Ishikawa (cell line): ENCODE data around the gene ACTN4.

Source experiments
- CREB1 ChIP-seq: IDR thresholded peaks from 2 replicates; pipeline ENCODE4 v1.6.1; 2012; ENCODE audit warnings: low read depth
- EP300 ChIP-seq: IDR thresholded peaks from 2 replicates; pipeline ENCODE4 v1.6.1; 2012; ENCODE audit warnings: borderline replicate concordance
- RAD21 ChIP-seq: IDR thresholded peaks from 2 replicates; pipeline ENCODE4 v1.6.1; 2012; ENCODE audit warnings: low read depth
- TAF1 ChIP-seq: IDR thresholded peaks from 2 replicates; pipeline ENCODE4 v1.6.1; 2012; ENCODE audit warnings: low read depth, mild to moderate bottlenecking
- YY1 ChIP-seq: IDR thresholded peaks from 2 replicates; pipeline ENCODE4 v1.6.1; 2012; ENCODE audit warnings: low read depth
- TF ChIP-seq, protein P1 (sequence below): IDR thresholded peaks from 2 replicates; pipeline ENCODE4 v1.6.1; 2012; ENCODE audit warnings: low read depth, mild to moderate bottlenecking

DNA sequence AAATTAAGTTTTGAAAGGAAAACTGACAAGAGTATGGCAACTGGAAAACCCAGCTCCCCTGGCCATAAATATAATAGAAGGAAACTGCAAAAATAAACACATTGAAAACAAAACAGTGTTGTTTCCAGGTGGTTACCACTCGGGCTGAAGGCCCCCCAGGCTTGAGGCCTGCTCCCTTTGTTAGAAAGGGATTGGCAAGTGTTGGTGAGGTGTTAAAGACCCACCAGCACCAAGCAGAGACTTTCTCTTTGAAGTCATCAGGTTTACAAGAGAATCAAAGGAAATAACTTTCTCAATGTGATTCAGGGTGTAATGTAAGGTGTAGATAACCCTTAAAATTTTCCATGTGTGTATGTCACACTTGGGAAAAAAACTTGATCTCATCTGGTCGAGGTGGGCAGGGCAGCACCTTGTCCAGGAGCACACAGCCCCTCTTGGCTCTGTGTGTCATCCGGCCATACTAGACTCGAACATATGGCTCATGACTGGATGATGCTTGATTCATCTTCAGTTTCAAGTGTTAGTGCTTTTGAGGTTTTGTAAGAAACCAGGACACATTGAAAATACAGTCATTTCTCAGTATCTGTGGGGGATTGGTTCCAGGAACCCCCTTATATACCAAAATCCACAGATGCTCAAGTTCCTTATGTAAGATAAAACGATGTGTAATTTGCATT is 7.8 kb downstream of the ACTN4 start:
- TF ChIP-seq EP300 = no peak
- TF ChIP-seq RAD21 = no peak
- TF ChIP-seq, protein P1, sequence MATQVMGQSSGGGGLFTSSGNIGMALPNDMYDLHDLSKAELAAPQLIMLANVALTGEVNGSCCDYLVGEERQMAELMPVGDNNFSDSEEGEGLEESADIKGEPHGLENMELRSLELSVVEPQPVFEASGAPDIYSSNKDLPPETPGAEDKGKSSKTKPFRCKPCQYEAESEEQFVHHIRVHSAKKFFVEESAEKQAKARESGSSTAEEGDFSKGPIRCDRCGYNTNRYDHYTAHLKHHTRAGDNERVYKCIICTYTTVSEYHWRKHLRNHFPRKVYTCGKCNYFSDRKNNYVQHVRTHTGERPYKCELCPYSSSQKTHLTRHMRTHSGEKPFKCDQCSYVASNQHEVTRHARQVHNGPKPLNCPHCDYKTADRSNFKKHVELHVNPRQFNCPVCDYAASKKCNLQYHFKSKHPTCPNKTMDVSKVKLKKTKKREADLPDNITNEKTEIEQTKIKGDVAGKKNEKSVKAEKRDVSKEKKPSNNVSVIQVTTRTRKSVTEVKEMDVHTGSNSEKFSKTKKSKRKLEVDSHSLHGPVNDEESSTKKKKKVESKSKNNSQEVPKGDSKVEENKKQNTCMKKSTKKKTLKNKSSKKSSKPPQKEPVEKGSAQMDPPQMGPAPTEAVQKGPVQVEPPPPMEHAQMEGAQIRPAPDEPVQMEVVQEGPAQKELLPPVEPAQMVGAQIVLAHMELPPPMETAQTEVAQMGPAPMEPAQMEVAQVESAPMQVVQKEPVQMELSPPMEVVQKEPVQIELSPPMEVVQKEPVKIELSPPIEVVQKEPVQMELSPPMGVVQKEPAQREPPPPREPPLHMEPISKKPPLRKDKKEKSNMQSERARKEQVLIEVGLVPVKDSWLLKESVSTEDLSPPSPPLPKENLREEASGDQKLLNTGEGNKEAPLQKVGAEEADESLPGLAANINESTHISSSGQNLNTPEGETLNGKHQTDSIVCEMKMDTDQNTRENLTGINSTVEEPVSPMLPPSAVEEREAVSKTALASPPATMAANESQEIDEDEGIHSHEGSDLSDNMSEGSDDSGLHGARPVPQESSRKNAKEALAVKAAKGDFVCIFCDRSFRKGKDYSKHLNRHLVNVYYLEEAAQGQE = no peak
- TF ChIP-seq TAF1 = no peak
- TF ChIP-seq CREB1 = no peak
- TF ChIP-seq YY1 = no peak
